ENCODE data around the gene PPP1R13L.
"Not testable (repeated sequence)": the region's sequence is repeated elsewhere in the genome, so short reads cannot be mapped to it uniquely, and the experiment has no call there.

DNA sequence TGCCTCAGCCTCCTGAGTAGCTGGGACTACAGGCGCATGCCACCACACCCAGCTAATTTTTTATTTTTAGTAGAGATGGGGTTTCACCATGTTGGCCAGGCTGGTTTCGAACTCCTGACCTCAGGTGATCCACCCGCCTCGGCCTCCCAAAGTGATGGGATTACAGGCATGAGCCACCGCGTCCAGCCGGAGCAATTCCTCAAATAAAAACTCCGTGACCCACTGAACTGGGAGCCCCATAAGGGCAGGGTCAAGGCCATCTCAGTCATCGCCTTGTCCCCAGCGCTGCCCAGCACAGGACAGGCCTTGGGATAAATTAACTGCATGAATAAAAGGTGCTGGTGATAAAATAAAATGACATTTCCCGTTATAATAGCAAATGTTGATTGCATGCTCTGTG is 25.0 kb upstream of the PPP1R13L start:
- TF ChIP-seq, protein P1, sequence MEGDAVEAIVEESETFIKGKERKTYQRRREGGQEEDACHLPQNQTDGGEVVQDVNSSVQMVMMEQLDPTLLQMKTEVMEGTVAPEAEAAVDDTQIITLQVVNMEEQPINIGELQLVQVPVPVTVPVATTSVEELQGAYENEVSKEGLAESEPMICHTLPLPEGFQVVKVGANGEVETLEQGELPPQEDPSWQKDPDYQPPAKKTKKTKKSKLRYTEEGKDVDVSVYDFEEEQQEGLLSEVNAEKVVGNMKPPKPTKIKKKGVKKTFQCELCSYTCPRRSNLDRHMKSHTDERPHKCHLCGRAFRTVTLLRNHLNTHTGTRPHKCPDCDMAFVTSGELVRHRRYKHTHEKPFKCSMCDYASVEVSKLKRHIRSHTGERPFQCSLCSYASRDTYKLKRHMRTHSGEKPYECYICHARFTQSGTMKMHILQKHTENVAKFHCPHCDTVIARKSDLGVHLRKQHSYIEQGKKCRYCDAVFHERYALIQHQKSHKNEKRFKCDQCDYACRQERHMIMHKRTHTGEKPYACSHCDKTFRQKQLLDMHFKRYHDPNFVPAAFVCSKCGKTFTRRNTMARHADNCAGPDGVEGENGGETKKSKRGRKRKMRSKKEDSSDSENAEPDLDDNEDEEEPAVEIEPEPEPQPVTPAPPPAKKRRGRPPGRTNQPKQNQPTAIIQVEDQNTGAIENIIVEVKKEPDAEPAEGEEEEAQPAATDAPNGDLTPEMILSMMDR (IDR thresholded peaks at IDR 0.05) = not testable (repeated sequence)
- not testable (repeated sequence) for TF ChIP-seq POLR2A (IDR thresholded peaks at IDR 0.05); EP300 (IDR thresholded peaks at IDR 0.05; ENCODE audit: low read depth); POLR2AphosphoS5 (IDR thresholded peaks at IDR 0.05)
